Gastrocnemius medialis (tissue), 4 donors: ENCODE data around the gene C18orf63.

Experiments
- CTCF ChIP-seq, 5 experiments: fragments of 450-650 bp in 3 of 5; fragments of 200-600 bp in 2 of 5; sonication (generic) in 2 of 5; IDR thresholded peaks in 4 of 5; conservative IDR thresholded peaks in 1 of 5; 1 replicate in 4 of 5; 2 replicates in 1 of 5; pipeline ENCODE4 v1.5.1; 2016 to 2019; ENCODE audit warnings: antibody characterized with exemption in 5 of 5, mild to moderate bottlenecking in 3 of 5, moderate library complexity in 3 of 5
- POLR2A ChIP-seq, 2 donors: fragments of 450-650 bp; IDR thresholded peaks; one replicate each; pipeline ENCODE4 v1.6.1; 2017; ENCODE audit warnings: antibody characterized with exemption in 2 of 2, mild to moderate bottlenecking in 2 of 2, moderate library complexity in 2 of 2

GRCh38 chr18:74395006-74395405 is 79.4 kb downstream of the C18orf63 start:
- TF ChIP-seq POLR2A (IDR thresholded peaks at IDR 0.05), result no peak
- TF ChIP-seq CTCF (IDR thresholded peaks at IDR 0.05 in 4 of 5, conservative IDR thresholded peaks at IDR 0.05 in 1 of 5), result no peak
